HG03175 (cell line): Measurements from ENCODE around the gene TEX2.
"Not testable (repeated sequence)": the region's sequence is repeated elsewhere in the genome, so short reads cannot be mapped to it uniquely, and the experiment has no call there.

Experiments used
- ATAC-seq: cut with Tn5 transposase; IDR thresholded peaks from one replicate; pipeline ENCODE4 v1.9.1; 2021; ENCODE audit warnings: mild to moderate bottlenecking, moderate library complexity; ENCODE audit not compliant: unreplicated experiment

TEX2 gene

GRCh38 chr17:64186171-64187092, 76.6 kb downstream of the TEX2 start:
- ATAC-seq, result no peak

DNA sequence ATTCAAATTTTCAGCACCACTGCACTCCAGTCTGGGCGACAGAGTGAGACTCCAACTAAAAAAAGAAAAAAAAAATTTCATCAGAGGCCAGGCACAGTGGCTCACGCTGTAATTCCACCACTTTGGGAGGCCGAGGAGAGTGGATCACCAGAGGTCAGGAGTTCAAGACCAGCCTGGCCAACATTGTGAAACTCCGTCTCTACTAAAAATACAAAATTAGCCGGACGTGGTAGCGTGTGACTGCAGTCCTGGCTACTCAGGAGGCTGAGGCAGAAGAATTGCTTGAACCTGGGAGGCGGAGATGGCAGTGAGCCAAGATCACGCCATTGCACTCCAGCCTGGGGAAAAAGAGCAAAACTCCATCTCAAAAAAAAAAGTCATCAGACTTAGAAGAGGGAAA, 77.5 kb downstream of the TEX2 start:
- ATAC-seq, result not testable (repeated sequence)

GRCh38 chr17:64185101-64185500, 78.0 kb downstream of the TEX2 start:
- ATAC-seq, result no peak

DNA sequence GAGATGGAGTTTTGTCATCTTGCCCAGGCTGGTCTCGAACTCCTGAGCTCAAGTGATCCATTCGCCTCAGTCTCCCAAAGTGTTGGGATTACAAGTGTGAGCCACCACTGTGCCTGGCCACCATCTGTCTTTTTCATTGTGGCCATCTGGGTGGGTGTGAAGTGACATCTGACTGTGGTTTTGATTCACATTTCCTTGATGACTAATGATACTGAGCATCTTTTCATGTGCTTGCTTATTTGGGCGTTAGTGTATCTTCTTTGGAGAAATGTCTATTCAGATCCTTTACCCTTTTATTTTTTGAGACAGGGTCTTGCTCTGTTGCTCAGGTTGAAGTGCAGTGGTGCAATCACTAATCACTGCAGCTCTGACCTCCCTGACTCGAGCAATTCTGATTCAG, 79.2 kb downstream of the TEX2 start:
- ATAC-seq, result no peak

DNA sequence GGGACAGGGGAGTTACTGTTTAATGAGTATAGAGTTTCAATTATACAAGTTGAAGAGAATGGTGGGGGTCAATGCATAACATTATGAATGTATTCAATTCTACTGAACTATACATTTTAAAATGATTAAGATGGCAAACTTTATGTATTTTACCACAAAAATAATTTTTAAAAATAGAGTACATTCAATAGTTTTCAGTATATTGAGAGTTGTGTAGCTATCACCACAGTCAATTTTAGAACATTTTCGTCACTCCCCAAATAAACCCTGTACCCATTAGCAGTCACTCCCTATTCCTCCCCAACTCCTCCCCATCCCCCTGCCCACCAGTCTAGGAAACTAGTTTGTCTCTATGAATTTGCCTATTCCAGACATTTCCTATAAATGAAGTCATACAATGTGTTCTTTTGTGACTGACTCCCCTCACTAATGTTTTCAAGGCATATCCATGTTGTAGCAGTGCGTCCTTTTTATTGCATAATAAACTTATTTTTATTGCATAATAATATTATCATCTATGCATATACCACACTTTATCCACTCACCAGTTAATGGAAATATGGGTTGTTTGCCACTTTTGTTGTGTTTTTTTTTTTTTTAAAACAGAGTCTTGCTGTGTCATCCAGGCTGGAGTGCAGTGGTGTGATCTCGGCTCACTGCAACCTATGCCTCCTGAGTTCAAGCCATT, 80.6 kb downstream of the TEX2 start:
- no peak for ATAC-seq

- ATAC-seq, result no peak
Measured at GRCh38 chr17:64180089-64181073, 82.7 kb downstream of the TEX2 start.

- ATAC-seq, result not testable (repeated sequence)
Measured at GRCh38 chr17:64179024-64179423, 84.0 kb downstream of the TEX2 start.

GRCh38 chr17:64178011-64178825, 84.8 kb downstream of the TEX2 start:
- no peak for ATAC-seq

DNA sequence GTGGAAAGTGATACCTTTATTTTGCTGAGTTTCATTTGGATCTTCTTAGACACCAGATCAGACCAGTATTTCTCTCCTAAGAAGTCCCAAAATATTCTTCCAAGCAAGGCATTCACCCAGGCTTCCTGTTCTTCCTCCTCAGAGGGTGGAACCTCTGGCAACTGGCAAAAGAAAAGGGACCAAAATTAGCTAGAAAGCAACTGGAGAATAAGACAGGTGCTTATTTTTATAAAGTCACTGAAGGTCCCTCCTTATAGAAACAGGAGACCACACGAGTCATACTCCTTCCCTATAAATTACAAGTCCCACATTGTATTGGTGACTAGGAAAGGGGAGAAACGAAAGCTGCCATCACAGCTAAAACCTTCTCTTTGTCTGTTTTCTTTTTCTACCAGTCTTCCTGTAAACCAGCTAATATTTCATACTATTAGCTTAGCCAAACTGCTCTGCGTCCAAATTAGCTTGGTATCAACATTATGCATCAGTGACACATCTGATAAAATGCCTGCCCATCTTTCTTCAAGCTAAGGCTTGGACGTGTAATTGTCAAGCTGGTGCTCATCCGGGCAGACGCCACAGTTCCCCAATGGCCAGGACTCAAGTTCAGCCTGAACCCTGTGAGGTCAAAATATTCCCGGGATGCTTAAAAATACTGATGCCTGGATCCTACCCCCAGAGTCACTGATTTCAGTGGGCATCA, 85.6 kb downstream of the TEX2 start:
- ATAC-seq, result no peak

DNA sequence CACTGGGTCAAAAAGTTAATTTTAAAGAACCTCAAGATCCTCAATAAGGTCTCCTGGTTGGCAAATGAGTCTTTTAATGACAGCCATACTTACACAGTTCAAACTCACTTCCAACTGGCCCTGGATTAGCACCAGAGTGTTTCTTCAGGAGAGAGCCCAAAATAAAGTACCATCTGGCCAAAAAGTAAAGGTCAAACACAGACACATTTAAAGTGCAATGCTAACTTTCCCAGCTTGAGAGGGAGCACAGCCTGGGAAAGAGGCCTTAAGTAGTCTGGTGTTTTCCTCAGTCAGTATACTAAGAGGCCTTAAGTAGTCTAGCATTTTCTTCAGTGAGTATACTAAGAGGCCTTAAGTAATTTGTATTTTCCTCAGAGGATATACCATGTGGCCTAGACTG, 86.5 kb downstream of the TEX2 start:
- ATAC-seq, result no peak

GRCh38 chr17:64174686-64175456, 88.2 kb downstream of the TEX2 start:
- no peak for ATAC-seq

GRCh38 chr17:64173646-64174045, 89.4 kb downstream of the TEX2 start:
- ATAC-seq, result no peak

GRCh38 chr17:64172510-64172909, 90.5 kb downstream of the TEX2 start:
- no peak for ATAC-seq

DNA sequence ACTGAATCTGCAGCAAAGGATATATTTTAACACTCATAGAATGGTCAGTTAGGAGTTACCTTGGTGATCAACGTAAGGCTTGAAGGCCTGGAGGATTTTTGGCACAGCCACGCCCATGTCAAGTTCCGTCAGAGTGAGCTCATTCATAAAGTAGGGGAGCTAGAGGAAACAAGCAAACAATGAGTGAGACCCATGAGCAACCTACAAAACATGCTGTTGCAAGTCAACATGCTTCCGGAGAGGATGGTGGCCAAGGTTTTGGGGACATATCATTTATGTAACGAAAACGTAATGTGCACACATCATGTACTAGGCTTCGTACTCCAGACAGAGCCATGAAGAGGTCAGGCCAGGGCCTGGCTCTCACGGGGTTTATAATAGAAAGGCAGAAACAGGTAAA, 92.0 kb downstream of the TEX2 start:
- no peak for ATAC-seq

- ATAC-seq, result no peak
Measured at GRCh38 chr17:64170286-64170685, 92.8 kb downstream of the TEX2 start.

- not testable (repeated sequence) for ATAC-seq
Measured at GRCh38 chr17:64167666-64168065, 95.4 kb downstream of the TEX2 start.

DNA sequence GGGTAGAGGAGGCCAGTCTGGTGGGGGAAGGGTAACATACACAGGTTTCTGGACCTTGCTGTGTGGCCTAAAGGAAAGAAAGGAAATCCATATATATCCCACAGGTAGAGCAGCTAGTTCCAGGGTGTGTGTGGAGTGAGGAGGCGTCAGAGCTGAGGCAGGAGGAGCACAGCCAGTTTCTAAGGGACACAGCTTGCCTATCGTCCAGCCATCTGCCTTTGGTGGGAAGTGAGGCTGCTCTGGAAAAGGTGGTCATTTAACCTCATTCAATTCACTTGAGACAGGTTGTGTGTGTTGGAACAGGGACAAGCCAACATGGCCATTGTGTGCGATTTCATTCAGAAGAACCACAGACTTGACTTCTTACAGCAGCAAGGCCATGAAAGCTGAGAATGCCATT, 96.2 kb downstream of the TEX2 start:
- ATAC-seq, result no peak

DNA sequence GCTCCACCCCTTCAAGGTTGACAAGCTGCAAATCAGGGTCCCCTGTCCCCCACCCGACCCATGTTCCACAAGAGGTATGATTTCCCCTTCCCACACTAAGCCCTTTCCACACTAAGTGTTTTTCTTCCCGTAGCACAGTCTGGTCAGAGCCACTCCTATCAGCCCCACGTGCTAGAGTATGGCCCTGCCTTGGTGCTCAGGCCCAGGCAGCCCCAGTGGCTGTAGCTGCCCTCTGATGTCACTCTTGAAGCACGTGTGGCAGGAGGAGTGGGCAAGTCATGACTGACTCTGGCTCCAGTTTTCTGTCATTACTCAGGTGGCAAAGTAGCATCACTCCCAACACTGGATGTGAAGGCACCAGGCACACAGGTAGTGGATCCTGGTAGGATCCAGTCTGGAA, 97.7 kb downstream of the TEX2 start:
- no peak for ATAC-seq
